PC-3 (cell line): ENCODE data around the gene KDELR1. TPM values are rescaled to one million over a fixed set of nuclear protein-coding genes. Genes with fewer than 3 reads are reported as not detected.
A peak's percentile ranks its signal among the peaks of the same experiment; 100 is the strongest.

Source experiments
- ATAC-seq: fragments of 200-7000 bp; cut with Tn5 transposase; 2 replicates; pipeline ENCODE4 v1.9.1; 2020; ENCODE audit warnings: mild to moderate bottlenecking, moderate library complexity
- BruUV-seq: library from RNA; stranded (reverse); fragments of 400-500 nt; replicated peaks from 2 replicates; lab custom pipeline; 2021; lab: Mats Ljungman, UMichigan
- CTCF ChIA-PET: fragments of 300-600 bp; sonication (Branson Sonifier 250); formaldehyde crosslinking; loops from one replicate; lab custom pipeline; 2022; ENCODE audit warnings: antibody characterized with exemption; lab: Charles Lee
- POLR2A ChIA-PET: fragments of 300-600 bp; sonication (Branson Sonifier 250); formaldehyde crosslinking; loops from one replicate; lab custom pipeline; 2022; ENCODE audit warnings: antibody characterized with exemption; ENCODE audit not compliant: unreplicated experiment; lab: Charles Lee
- DNase-seq: peaks from one replicate; pipeline ENCODE4 v3.0.0-alpha.2; 2015
- H2AFZ ChIP-seq: fragments of 300-600 bp; sonication (generic); 2 replicates; pipeline ENCODE4 v1.6.0; 2016; ENCODE audit warnings: antibody characterized with exemption, low read length
- H3F3A ChIP-seq: fragments of 300-600 bp; sonication (generic); one replicate; pipeline ENCODE4 v1.6.0; 2017; ENCODE audit warnings: antibody characterized with exemption, low read length, control low read depth, mild to moderate bottlenecking; ENCODE audit not compliant: unreplicated experiment
- H3K27ac ChIP-seq: fragments of 300-600 bp; sonication (generic); 2 replicates; pipeline ENCODE4 v1.5.1; 2016; ENCODE audit warnings: mild to moderate bottlenecking, low read length
- H3K27me3 ChIP-seq: fragments of 300-600 bp; sonication (generic); 2 replicates; pipeline ENCODE4 v1.6.1; 2016; ENCODE audit warnings: low read length, mixed read lengths
- H3K36me3 ChIP-seq: fragments of 300-600 bp; sonication (generic); 2 replicates; pipeline ENCODE4 v1.6.1; 2016; ENCODE audit warnings: low read depth, mixed run types, low read length, mixed read lengths
- H3K4me1 ChIP-seq: fragments of 300-600 bp; sonication (generic); 2 replicates; pipeline ENCODE4 v1.5.1; 2016; ENCODE audit warnings: low read length; ENCODE audit not compliant: insufficient read depth
- H3K4me2 ChIP-seq: fragments of 300-600 bp; sonication (generic); 2 replicates; pipeline ENCODE4 v1.6.0; 2016; ENCODE audit warnings: low read length
- H3K4me3 ChIP-seq: fragments of 300-600 bp; sonication (generic); 2 replicates; pipeline ENCODE4 v1.5.1; 2016; ENCODE audit warnings: mild to moderate bottlenecking, low read length, mixed read lengths
- H3K79me2 ChIP-seq: fragments of 300-600 bp; sonication (generic); 2 replicates; pipeline ENCODE4 v1.6.1; 2017; ENCODE audit warnings: low read length, mixed read lengths
- H3K9ac ChIP-seq: fragments of 300-600 bp; sonication (generic); 2 replicates; pipeline ENCODE4 v1.6.0; 2016; ENCODE audit warnings: mild to moderate bottlenecking, low read length
- H3K9me2 ChIP-seq: fragments of 300-600 bp; sonication (generic); replicated peaks from 2 replicates; pipeline ENCODE4 v1.6.1; 2016; ENCODE audit warnings: mixed run types, low read length, mixed read lengths
- H3K9me3 ChIP-seq: fragments of 300-600 bp; sonication (generic); 2 replicates; pipeline ENCODE4 v1.6.1; 2016; ENCODE audit warnings: low read length, mixed read lengths
- H4K20me1 ChIP-seq: fragments of 300-600 bp; sonication (generic); 2 replicates; pipeline ENCODE4 v1.6.1; 2016; ENCODE audit warnings: low read length, mixed read lengths
- EZH2 ChIP-seq: fragments of 300-600 bp; sonication (generic); IDR thresholded peaks from one replicate; pipeline ENCODE4 v1.6.1; 2017; ENCODE audit warnings: antibody characterized with exemption, mild to moderate bottlenecking, low read length; ENCODE audit not compliant: unreplicated experiment
- EZH2phosphoT487 ChIP-seq: fragments of 300-600 bp; sonication (generic); IDR thresholded peaks from 2 replicates; pipeline ENCODE4 v1.6.1; 2018; ENCODE audit warnings: mild to moderate bottlenecking, antibody characterized with exemption, low read length, borderline replicate concordance
- intact Hi-C: fragments of 100-400 bp; cut with micrococcal nuclease; formaldehyde crosslinking; loops from 2 replicates; pipeline ENCODE4 v1.9.0; 2023
- total RNA-seq: library from RNA; depleted of rRNA; stranded (reverse); fragments of >200 nt; gene quantifications from 2 replicates; pipeline ENCODE4 v1.2.3, GENCODE V29; 2014
- TF ChIP-seq, protein P1 (sequence below): fragments of 300-600 bp; sonication (generic); conservative IDR thresholded peaks from 2 replicates; pipeline ENCODE4 v1.5.1; 2017; ENCODE audit warnings: antibody characterized with exemption, low read depth, mild to moderate bottlenecking, low read length

Gene KDELR1
- total RNA-seq, 1 experiment from 2014 or later, result 90.2 TPM

DNA sequence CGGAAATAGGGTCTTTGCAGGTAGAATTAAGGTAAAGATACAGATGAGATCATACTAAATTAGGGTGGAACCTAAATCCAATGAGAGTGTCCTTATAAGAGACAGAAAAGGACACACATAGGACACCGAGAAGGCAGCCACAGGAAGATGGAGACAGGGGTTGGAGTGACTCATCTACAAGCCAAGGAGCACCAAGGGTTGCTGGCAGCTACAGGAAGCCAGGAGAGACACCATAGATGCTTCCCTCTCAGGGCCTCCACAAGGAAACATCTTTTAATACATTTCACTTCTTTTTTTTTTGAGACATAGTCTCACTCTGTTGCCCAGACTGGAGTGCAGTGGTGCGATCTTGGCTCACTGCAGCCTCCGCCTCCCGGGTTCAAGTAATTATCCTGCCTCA lies 37.7 kb downstream of the KDELR1 start:
- H3K4me3 ChIP-seq, result no peak overlapping the region
- TF ChIP-seq, protein P1, sequence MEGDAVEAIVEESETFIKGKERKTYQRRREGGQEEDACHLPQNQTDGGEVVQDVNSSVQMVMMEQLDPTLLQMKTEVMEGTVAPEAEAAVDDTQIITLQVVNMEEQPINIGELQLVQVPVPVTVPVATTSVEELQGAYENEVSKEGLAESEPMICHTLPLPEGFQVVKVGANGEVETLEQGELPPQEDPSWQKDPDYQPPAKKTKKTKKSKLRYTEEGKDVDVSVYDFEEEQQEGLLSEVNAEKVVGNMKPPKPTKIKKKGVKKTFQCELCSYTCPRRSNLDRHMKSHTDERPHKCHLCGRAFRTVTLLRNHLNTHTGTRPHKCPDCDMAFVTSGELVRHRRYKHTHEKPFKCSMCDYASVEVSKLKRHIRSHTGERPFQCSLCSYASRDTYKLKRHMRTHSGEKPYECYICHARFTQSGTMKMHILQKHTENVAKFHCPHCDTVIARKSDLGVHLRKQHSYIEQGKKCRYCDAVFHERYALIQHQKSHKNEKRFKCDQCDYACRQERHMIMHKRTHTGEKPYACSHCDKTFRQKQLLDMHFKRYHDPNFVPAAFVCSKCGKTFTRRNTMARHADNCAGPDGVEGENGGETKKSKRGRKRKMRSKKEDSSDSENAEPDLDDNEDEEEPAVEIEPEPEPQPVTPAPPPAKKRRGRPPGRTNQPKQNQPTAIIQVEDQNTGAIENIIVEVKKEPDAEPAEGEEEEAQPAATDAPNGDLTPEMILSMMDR, result no peak
- no peak for TF ChIP-seq EZH2phosphoT487
- TF ChIP-seq EZH2, result no peak
- H3K27me3 ChIP-seq, result no peaks in the 10 kb centered on the region
- no peaks in the 10 kb centered on the region for H3F3A ChIP-seq
- DNase-seq, result peak; percentile 12
- no peak overlapping the region for H3K27ac ChIP-seq
- H3K9me3 ChIP-seq, result no peaks in the 10 kb centered on the region
- H3K4me2 ChIP-seq, result no peak overlapping the region
- BruUV-seq, result no TSS peak
- POLR2A ChIA-PET, result no interaction called here
- intact Hi-C loops, result no loop called here
- CTCF ChIA-PET, result no interaction called here
- no peaks in the 10 kb centered on the region for H3K4me1 ChIP-seq
- no peak for ATAC-seq
- H4K20me1 ChIP-seq, result no peaks in the 10 kb centered on the region
- no peaks in the 10 kb centered on the region for H3K79me2 ChIP-seq
- H3K36me3 ChIP-seq, result no peaks in the 10 kb centered on the region
- no peak overlapping the region for H3K9ac ChIP-seq
- no peaks in the 10 kb centered on the region for H3K9me2 ChIP-seq
- H2AFZ ChIP-seq, result no peak overlapping the region

DNA sequence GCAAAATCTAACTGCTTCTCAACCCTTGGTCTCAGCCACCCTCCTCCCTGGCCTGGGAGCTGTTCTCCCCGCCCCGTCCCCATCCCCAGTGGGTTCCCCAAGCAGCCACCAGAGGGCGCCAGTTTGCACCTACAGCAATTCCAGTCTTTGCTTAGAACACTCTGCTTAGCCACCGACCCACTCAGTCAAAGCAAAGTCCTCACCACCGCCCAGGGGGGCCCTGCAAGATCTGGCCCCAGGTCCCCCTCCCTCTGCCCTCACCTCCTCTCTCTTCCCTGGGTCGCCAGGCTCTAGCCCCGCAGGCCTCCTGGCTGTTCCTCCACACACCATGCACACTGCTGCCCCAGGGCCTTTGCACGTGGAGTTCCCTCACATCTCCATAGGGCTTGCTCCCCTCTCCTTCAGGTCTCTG lies 40.0 kb downstream of the KDELR1 start:
- H3K4me1 ChIP-seq, result no peaks in the 10 kb centered on the region
- H3K9me2 ChIP-seq, result no peaks in the 10 kb centered on the region
- H3K9me3 ChIP-seq, result no peaks in the 10 kb centered on the region
- no peaks in the 10 kb centered on the region for H3K79me2 ChIP-seq
- H3K36me3 ChIP-seq, result no peaks in the 10 kb centered on the region
- POLR2A ChIA-PET, result interaction anchor here (0.6 kb wide), 1 partner anchor 233 kb away, joined by 3 read pairs; no protein-coding TSS in a partner anchor
- ATAC-seq (peak; percentile 70), DNase-seq (peak; percentile 67)
- TF ChIP-seq, protein P1, result peak; percentile 77
- TF ChIP-seq EZH2, result no peak
- H3K27ac ChIP-seq, result no peak overlapping the region
- H3K4me2 ChIP-seq, result no peak overlapping the region
- CTCF ChIA-PET, result no interaction called here
- BruUV-seq, result no TSS peak
- no peak overlapping the region for H3K9ac ChIP-seq
- no peak overlapping the region for H2AFZ ChIP-seq
- H3K27me3 ChIP-seq, result no peaks in the 10 kb centered on the region
- H3F3A ChIP-seq, result no peaks in the 10 kb centered on the region
- H3K4me3 ChIP-seq, result no peak overlapping the region
- intact Hi-C loops, result no loop called here
- no peaks in the 10 kb centered on the region for H4K20me1 ChIP-seq

DNA sequence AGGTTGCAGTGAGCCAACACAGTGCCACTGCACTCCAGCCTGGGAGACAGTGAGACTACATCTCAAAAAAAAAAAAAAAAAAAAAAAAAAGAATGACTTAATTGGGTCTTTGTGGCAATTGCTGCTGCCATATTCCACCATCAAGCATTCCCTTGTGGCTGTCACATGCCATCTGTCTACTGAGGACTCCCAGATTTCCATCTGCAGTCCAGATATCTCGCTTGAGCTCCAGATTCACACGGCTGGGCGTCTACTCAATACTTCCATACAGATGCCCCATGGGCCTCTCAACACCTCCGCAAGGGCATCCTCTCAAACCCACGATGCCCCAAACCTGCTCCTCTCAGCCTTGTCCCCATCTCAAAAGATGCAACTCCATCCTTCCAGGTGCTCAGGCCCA lies 40.5 kb downstream of the KDELR1 start:
- CTCF ChIA-PET, result no interaction called here
- Histone ChIP-seq H3K4me1 (no peaks in the 10 kb centered on the region), H3K27ac (no peak overlapping the region), H3K9me3 (no peaks in the 10 kb centered on the region), H3F3A (no peaks in the 10 kb centered on the region), H3K9ac (no peak overlapping the region), H3K36me3 (no peaks in the 10 kb centered on the region), H3K4me2 (no peak overlapping the region), H4K20me1 (no peaks in the 10 kb centered on the region), H3K79me2 (no peaks in the 10 kb centered on the region), H3K4me3 (no peak overlapping the region), H3K27me3 (no peaks in the 10 kb centered on the region), H3K9me2 (no peaks in the 10 kb centered on the region), H2AFZ (no peak overlapping the region)
- intact Hi-C loops, result no loop called here
- TF ChIP-seq EZH2phosphoT487, result no peak
- TF ChIP-seq EZH2, result no peak
- TF ChIP-seq, protein P1, result no peak
- BruUV-seq, result no TSS peak
- no peak for ATAC-seq
- DNase-seq, result no peak
- POLR2A ChIA-PET, result interaction anchor here (0.6 kb wide), 1 partner anchor 233 kb away, joined by 3 read pairs; no protein-coding TSS in a partner anchor
